Epidermal melanocyte (primary cell): ENCODE measurements around the gene ROPN1B.
"Not testable (repeated sequence)": the region's sequence is repeated elsewhere in the genome, so short reads cannot be mapped to it uniquely, and the experiment has no call there.

ENCODE experiments used
- DNase-seq: peaks from one replicate; pipeline ENCODE4 v3.0.0; 2011; ENCODE audit warnings: low spot score; ENCODE audit not compliant: insufficient read length

The ROPN1B gene

DNA sequence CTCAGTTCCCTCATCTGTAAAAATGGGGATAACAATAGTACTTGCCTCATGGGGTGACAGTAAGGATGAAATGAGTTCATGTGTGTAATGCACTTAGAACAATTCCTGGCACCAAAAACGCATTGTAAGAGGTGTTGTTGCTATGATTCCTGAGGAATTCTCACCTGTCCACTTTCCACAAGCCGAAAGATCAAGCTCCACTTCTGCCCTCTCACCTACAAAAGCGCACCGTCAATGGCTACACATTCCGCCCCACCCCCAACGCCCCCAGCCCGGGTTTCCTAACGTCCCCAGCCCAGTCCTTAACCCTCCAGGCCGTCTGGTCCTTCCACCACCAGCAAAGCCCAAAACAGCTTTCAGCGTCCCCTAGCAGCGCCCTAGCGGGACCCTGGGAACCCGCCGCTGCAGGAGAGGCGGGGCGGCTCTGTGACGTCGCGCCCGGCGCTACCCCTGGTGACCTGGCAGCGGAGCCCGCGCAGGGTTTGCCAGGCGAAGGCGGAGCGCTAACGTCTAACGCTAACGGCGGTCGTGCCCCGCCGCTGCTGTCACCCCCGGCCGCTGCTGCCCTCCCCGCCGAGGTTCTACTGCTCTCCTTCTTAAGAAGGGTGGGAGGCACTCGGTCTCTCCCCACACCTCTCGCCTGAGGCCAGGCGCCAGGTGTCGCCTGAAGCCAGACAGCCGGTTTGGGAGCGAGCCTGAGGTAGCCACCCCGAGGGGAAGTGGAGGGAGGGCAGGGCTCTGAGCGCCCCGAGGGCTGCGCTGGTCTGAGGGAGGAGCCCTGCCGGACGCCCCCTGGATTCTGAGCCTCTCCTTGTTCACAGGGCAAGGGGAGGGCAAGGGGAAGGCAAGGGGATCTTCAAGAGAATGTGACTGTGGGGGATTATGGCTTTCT, at the start of gene ROPN1B:
ROPN1B (plus strand) TSS at position 478 of the 892 bp plus-strand sequence. CDS start 2,877 bp downstream, outside the sequence.
- not testable (repeated sequence) for DNase-seq

GRCh38 chr3:125920191-125920590, 48.8 kb upstream of the ROPN1B start:
- DNase-seq, result not testable (repeated sequence)

DNA sequence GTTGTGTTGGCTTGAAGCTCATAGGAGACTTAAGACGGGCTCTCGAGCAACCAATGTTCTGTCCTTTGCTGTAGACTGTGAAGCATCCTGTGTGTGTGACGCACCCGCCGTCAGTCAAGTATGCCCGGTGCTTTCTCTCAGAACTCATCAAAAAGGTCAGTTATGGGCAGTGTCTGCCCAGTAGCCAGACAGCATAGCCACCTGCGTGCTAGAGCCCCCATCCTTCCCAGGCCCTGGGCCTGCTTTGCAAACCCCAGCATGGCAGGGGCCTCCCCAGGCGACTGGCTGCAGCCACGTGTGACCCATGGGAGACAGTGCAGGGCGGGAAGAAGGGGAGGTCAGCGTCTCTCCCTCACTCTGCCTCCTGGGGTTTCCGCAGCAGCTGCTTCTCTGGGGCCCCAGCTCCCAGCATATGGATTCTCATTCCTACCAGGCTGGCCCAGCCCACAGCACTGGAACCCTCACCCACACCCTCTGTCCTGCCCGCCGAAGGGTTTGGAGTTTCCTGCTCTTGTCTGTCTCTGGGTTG, 48.2 kb upstream of the ROPN1B start:
- not testable (repeated sequence) for DNase-seq

GRCh38 chr3:125921712-125922111, 47.3 kb upstream of the ROPN1B start:
- DNase-seq, result not testable (repeated sequence)

- not testable (repeated sequence) for DNase-seq
Measured at GRCh38 chr3:125923324-125924115, 45.5 kb upstream of the ROPN1B start.

- not testable (repeated sequence) for DNase-seq
Measured at GRCh38 chr3:125924276-125924675, 44.7 kb upstream of the ROPN1B start.

DNA sequence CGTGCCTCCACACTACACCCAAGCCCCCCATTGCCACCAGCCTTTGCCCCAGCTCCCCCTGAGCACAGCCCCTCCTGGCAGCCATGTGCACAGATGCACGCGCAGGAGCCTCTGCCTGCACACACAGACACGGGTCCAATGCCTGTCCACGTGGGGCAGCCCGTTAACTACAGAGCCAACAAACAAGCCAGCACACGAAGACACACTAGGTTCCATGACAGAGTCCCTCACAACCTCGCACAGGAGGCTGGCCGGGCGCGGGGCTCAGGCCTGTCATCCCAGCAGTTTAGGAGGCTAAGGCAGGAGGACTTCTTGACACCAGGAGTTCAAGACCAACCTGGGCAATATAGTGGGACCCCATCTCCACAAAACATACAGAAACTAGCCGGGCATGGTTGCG, 43.3 kb upstream of the ROPN1B start:
- DNase-seq, result not testable (repeated sequence)

GRCh38 chr3:125928771-125929545, 40.0 kb upstream of the ROPN1B start:
- DNase-seq, result not testable (repeated sequence)

- DNase-seq, result not testable (repeated sequence)
Measured at GRCh38 chr3:125929765-125930164, 39.2 kb upstream of the ROPN1B start.

DNA sequence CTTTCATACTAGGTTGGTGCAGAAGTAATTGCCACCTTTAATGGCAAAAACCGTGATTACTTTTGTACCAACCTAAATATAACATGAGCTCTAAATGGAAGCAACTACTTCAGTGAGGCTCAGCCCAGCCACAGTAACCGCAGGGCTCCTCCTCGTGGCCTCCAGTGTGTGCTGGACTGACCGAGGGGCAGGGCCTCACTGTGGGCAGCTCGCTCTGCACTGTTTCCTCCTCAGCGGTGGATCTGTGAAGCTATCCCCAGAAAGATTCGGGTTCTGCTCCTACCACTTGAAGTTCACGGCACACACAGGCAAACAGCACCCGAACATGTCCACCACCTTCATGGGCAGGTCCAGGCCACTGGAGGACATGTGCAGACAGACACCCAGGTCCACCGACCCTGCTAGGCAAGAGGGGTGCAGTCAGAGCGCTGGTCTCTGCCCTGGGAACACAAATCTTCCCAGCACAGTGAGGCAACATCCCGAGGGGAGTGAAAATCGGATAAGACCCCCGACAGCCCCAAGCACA, 37.6 kb upstream of the ROPN1B start:
- not testable (repeated sequence) for DNase-seq

DNA sequence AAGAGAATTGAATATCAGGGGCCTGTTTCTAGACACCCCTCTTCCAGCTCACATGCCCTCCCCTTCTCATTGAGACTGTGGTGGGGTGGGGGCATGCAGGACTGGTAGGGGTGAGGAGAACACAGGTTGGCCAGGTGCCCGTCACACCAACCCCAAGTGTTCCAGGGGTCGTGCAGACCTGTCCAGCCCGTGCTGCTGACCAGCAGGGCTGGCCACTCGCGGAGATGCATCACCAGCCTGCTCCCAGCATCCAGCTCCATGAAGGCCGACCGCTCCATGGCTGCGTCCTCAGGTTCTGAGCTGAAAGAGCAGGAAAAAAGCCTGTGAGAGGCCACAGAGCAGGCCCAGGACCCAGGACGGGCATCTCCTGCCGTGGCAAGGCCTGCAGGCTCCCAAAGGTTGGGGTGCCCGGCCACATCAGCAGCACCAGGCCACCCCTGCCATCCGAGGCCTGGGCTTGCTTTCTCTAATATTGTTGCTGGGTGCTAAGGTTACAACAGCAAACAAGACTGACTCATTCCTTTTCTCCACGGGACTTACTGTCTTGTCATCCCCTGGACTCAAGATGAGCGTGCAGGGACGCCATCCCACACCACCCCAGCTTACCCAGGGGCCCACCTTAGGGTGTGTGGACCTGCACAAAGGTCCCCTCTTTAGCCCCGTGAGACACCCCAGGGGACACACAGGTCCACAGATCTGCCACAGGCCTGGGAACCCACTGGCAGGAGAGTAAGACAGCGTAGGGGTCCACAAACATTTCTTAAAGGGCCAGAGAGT, 35.4 kb upstream of the ROPN1B start:
- not testable (repeated sequence) for DNase-seq

DNA sequence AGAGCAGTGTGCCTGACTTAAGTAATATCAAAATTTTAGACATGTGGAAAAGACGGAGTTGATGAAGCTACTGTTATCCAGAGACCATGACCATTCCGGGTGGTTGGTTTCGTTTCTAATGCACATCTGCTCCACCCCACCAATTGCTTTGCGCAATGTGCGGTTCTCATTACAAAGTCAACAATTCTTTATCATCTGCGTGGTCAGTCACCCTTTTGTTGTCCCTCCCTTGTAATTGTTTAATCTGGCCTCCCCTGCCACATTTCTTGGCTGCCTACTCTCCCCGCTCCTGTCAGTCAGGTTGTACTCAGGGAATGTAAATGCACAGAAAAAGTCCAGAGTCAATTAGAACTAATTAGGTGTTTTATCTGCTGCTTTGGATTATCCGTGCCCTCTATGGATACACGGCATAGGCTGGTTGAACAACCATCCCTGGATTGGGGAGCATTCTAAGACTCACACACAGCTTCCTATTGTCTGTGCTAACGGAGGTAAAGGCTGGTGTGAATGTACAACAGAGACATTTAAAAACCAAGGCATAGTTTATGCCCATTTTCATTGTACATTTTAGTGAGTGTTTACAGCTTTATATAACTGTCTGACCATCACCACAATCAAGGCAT, 33.6 kb upstream of the ROPN1B start:
- not testable (repeated sequence) for DNase-seq

GRCh38 chr3:125936210-125936815, 32.7 kb upstream of the ROPN1B start:
- DNase-seq, result not testable (repeated sequence)

- not testable (repeated sequence) for DNase-seq
Measured at GRCh38 chr3:125936891-125937290, 32.1 kb upstream of the ROPN1B start.

DNA sequence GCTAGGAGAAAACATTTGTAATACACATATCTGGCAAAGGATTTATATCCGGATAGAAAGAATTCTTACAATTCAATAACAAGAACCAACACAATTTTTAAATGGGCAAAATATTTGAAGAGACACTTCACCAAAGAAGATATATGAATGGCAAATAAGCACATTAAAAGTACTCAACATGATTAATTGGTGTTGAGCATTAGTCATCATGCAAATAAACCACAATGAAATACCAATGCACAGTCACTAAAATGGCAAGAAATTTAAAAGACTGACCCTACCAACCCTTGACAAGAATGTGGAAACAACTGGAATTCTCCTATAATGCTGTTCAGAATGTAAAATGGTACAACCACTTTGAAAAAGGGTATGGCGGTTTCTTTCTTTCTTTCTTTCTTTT, 21.2 kb upstream of the ROPN1B start:
- not testable (repeated sequence) for DNase-seq

DNA sequence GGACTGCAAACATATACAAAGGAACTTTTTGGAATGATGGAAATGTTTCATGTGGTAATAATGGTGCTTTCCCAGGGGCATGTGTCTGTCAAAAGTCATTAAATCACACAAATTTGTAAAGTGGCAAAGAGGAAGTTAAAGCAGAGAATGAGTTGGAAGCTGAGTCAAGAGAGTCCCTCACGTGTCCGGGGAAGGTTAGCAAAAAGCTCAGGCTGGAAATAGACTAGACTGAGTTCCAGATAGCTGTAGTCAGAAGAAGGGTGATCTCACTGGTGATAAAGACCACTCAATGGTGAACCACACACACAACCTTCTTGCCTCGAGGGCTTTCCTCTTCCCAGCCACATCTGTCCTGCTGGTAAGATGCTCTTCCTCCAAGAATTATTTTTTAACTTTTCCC, 20.1 kb upstream of the ROPN1B start:
- DNase-seq, result not testable (repeated sequence)

DNA sequence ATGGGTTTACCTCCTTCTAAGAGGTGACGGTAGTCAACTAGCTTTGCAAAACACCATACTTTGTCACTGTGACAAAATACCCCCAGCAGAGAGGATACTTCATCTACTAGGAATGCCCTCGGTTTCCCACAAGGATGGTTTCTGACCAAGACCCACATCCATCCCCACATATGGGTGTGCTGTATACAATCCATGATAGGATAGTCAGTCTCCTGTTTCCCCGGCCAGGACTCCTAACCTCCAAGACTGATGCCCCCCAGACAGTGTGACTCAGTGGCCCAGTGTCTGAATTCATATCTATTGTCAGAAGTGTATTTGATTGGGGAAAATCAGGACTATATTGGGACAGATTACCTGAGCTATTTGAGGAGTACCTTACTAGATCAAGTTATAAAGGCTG, 17.8 kb upstream of the ROPN1B start:
- not testable (repeated sequence) for DNase-seq

DNA sequence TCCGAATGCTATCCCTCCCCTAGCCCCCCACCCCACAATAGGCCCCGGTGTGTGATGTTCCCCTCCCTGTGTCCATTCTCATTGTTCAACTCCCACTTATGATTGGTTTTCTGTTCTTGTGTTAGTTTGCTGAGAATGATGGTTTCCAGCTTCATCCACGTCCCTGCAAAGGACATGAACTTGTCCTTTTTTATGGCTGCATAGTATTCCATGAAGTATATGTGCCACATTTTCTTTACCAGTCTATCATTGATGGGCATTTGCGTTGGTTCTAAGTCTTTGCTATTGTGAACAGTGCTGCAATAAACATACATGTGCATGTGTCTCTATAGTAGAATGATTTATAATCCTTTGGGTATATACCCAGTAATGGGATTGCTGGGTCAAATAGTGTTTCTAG, 12.0 kb upstream of the ROPN1B start:
- not testable (repeated sequence) for DNase-seq
